GM19395 (cell line): ENCODE data around the gene GJB2.

ENCODE experiments used
- ATAC-seq: cut with Tn5 transposase; IDR thresholded peaks from one replicate; pipeline ENCODE4 v1.9.1; 2021; ENCODE audit warnings: mild to moderate bottlenecking, moderate library complexity; ENCODE audit not compliant: unreplicated experiment

Gene GJB2

GRCh38 chr13:20193162-20193906, 596 bp upstream of the GJB2 start:
- ATAC-seq: no peak

DNA sequence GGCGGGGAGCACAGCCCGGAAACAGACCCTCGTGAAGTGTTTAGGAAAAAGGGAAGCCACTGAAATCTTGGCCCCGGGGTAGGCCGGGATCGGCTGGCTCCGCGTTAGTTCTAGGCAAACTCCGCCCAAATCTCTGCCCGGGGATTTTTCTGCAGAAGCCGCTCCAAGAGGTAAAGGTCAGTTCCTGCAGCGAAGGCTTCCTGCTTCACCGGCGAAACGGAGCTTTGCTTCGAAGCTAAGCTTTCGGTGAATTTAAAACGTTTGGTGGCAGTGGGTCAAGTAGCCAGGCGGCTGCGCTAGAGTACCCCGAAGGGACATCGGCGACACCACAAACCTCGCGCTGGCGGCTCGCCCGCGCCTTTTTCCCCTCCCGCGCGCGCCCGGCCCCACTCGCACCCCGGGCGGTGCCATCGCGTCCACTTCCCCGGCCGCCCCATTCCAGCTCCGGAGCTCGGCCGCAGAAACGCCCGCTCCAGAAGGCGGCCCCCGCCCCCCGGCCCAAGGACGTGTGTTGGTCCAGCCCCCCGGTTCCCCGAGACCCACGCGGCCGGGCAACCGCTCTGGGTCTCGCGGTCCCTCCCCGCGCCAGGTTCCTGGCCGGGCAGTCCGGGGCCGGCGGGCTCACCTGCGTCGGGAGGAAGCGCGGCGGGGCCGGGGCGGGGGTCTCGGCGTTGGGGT, 441 bp downstream of the GJB2 start:
- no peak for ATAC-seq

GRCh38 chr13:20191311-20192157, 1.2 kb downstream of the GJB2 start:
- ATAC-seq: no peak

- no peak for ATAC-seq
Observed at GRCh38 chr13:20190481-20191310, 2.0 kb downstream of the GJB2 start.

GRCh38 chr13:20190076-20190475, 2.7 kb downstream of the GJB2 start:
- ATAC-seq: no peak

DNA sequence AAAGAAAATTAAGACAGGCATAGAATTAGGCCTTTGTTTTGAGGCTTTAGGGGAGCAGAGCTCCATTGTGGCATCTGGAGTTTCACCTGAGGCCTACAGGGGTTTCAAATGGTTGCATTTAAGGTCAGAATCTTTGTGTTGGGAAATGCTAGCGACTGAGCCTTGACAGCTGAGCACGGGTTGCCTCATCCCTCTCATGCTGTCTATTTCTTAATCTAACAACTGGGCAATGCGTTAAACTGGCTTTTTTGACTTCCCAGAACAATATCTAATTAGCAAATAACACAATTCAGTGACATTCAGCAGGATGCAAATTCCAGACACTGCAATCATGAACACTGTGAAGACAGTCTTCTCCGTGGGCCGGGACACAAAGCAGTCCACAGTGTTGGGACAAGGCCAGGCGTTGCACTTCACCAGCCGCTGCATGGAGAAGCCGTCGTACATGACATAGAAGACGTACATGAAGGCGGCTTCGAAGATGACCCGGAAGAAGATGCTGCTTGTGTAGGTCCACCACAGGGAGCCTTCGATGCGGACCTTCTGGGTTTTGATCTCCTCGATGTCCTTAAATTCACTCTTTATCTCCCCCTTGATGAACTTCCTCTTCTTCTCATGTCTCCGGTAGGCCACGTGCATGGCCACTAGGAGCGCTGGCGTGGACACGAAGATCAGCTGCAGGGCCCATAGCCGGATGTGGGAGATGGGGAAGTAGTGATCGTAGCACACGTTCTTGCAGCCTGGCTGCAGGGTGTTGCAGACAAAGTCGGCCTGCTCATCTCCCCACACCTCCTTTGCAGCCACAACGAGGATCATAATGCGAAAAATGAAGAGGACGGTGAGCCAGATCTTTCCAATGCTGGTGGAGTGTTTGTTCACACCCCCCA, 3.8 kb downstream of the GJB2 start:
- no peak for ATAC-seq

DNA sequence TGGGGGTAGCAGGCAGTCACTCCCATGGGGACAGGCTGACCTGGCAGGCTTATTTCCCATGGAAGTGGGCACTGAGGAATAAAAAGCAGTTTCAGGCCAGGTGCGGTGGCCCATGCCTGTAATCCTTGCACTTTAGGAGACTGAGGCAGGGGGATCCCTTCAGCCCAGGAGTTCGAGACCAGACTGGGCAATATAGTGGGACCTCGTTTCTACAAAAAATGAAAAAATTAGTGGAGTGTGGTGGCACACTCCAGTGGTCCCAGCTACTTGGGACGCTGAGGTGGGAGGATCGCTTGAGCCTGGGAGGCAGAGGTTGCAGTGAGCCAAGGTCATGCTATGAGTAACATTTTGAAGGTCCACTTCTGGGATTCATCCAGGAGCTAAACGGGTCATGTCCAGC, 6.0 kb downstream of the GJB2 start:
- no peak for ATAC-seq

- ATAC-seq: no peak
Observed at GRCh38 chr13:20185366-20186056, 7.2 kb downstream of the GJB2 start.

GRCh38 chr13:20182231-20182846, 10.4 kb downstream of the GJB2 start:
- ATAC-seq: peak; percentile 76

DNA sequence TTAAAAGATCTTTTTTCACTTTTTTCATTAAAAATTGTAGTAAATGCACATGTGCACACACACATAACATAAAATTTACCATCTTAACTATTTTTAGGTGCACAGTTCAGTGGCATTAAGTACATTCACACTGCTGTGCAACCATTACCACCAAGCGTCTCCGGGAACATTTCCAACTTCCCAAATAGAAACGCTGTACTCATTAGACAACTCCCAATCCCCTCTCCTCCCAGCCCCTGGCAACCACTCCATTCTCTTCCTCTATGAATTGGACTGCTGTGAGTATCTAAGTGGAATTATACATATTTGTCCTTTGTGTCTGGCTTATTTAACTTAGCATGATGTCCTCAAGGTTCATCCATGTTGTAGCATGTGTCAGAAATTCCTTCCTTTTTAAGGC, 11.6 kb downstream of the GJB2 start:
- ATAC-seq: no peak

GRCh38 chr13:20178156-20178555, 14.6 kb downstream of the GJB2 start:
- ATAC-seq: no peak

DNA sequence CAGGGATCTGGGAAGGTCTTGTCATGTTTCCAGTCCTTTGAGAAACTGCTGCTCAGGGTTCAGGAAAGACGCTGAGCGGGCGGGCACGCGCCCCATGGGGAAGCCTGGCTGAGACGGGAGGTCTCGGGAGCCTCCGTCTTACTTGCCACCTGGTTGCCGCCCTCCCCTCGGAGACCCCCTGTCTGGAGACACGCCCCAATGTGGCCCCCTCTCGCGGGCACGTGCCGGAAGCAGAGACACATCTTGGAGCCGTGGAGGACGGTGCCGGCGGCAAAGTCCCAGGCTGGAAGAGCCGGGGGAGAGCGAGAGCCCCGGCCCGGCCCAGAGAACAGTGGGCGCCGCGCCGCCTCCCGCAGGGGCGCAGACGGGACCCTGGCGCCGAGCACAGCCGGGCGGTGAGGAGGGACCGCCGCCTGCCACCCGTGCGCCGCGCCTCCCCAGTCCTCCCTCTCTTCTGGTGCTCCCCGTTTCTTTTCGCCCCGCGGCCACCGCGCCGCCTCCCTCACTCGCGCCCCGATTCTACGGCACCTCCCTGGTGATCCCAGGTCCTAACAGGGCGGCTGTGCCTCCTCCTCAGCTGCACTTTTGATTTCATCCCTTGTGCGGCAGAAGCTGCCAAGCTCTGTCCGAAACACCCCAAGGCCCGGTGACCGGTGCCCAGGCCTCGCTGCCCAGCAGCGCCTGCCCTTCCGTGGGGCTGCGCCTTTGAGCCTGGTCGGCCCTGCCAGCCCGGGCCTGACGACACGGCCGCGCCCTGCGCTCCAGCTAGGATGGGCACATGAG, 15.5 kb downstream of the GJB2 start:
- ATAC-seq: no peak

GRCh38 chr13:20175907-20176652, 16.7 kb downstream of the GJB2 start:
- ATAC-seq: no peak

DNA sequence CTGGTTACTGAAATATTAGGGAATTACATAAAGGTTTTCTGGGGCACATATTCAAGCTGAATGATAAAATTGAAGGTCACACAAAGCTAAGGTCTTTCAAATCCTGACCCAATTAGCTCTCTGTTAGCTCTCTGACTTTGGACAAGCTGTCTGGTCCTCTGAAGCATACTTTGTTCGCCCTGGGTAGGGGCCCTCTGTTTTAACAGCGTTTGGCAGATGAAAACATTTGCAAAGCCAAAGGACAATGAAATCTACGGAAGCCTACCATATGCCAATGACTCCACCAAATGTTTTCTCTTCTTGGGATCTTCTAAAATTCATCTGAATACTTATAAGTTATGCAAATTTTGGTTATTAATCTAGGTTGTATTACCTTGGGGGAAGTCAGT, 17.3 kb downstream of the GJB2 start:
- ATAC-seq: no peak

- ATAC-seq: peak; percentile 92
Observed at GRCh38 chr13:20174656-20175405, 17.9 kb downstream of the GJB2 start.

- no peak for ATAC-seq
Observed at GRCh38 chr13:20173116-20173746, 19.5 kb downstream of the GJB2 start.
